Lower leg skin (tissue), 3 donors: ENCODE measurements around the gene DLX3.

Experiments used
- CTCF ChIP-seq, 3 donors: fragments of 450-650 bp; IDR thresholded peaks; one replicate each; pipeline ENCODE4 v1.5.1; 2016; ENCODE audit warnings: antibody characterized with exemption in 3 of 3, mild to moderate bottlenecking in 3 of 3, moderate library complexity in 2 of 3
- POLR2A ChIP-seq, 2 donors: fragments of 450-650 bp; IDR thresholded peaks; one replicate each; pipeline ENCODE4 v1.6.1; 2016 to 2017; ENCODE audit warnings: antibody characterized with exemption in 2 of 2, mild to moderate bottlenecking in 1 of 2, moderate library complexity in 1 of 2

- TF ChIP-seq CTCF (IDR thresholded peaks at IDR 0.05) (no peak), POLR2A (IDR thresholded peaks at IDR 0.05) (no peak)
These were observed 654 bp downstream of the DLX3 start for GRCh38 chr17:49994085-49995054.
